ENCODE measurements around the gene IL18BP. TPM values are rescaled to one million over a fixed set of nuclear protein-coding genes. Genes with fewer than 3 reads are reported as not detected.

IL18BP gene
- 10 to 100 TPM; 18.4 to 21.9 TPM for total RNA-seq

DNA sequence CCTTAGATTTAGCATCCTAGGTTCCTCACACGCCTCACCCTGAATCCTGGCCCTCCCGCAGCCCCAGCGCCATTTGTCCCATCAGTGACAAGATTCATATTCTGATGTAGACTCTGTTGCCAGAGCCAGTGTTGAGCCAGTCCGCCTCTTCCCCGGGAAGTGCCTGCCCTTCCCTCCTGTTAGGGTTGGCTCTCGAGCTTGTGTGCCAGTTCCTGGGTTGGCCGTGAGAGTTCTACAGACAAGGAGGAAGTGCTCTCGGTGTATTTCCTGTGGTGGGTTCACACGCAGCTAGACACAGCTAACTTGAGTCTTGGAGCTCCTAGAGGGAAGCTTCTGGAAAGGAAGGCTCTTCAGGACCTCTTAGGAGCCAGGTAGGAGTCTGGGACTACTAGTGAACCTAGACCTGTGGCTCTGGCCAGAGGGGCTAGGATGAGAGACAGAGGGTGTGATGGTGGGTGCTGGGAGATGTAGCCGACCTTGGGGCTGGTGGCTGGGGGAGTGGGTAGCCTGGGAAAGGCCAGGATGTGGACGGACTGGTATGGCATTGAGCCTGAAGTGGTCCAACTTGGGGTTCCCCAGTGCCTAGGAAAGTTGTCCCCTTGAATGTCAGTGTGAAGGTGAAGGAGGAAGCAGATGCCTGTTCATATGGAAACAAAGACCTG, at the start of gene IL18BP:
IL18BP (plus strand) TSS at position 261 of the 662 bp plus-strand sequence. CDS start 1,076 bp downstream, outside the sequence.
- peak; percentile 38 for ATAC-seq (replicated peaks)
- H3K36me3 Mint-ChIP-seq (ENCODE audit: low read depth), result peaks cover 47% of the 10 kb centered on the region
- H3K4me1 Mint-ChIP-seq, result peaks cover 15% of the 10 kb centered on the region
- no peaks in the 10 kb centered on the region for H3K9me3 Mint-ChIP-seq
- peak within 1 kb of the TSS; percentile 76 for H3K4me3 Mint-ChIP-seq
- H3K27ac Mint-ChIP-seq, result peak within 1 kb of the TSS; percentile 96
- H3K27me3 Mint-ChIP-seq, result no peaks in the 10 kb centered on the region

DNA sequence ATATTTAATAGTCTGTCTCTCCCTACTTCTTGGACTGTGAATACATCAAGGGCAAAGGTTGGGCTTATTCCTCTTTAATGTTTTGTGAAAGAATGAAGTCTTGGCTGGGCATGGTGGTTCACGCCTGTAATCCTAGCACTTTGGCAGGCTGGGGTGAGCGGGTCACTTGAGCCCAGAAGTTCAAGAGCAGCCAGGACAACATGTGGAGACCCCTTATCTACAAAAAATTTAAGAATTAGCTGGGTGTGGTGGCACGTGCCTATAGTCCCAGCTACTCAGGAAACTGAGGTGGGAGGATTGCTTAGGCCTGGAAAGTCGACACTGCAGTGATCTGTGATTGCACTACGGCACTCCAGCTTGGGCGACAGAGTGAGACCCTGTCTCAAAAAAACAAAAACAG, 49.7 kb upstream of the IL18BP start:
- Mint-ChIP-seq H3K36me3 (ENCODE audit: low read depth) (peaks cover 50% of the 10 kb centered on the region), H3K4me1 (peaks cover 19% of the 10 kb centered on the region), H3K27me3 (no peaks in the 10 kb centered on the region), H3K27ac (no peak overlapping the region), H3K4me3 (no peak overlapping the region), H3K9me3 (no peaks in the 10 kb centered on the region)
- no peak for ATAC-seq (replicated peaks)

DNA sequence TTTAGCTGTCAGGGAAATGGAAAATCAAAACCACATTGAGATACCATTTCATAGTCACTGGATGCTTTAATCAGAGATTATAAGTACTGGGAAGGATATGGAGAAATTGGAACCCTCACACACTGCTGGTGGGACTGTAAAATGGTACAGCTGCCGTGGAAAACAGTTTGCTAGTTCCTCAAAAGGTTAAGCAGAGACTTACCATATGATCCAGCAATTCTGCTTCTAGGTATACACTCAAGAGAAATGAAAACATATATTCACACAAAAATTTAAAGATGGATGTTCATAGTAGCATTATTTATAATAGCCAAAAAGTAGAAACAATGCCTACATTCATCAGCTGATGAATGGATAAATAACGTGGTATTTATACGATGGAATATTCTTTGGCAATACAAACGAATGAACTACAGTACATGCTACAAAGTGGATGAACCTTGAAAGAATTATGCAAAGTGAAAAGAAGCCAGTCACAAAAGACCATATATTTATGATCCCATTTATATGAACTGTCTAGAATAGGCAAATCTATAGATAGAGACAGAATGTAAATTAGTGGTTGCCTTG, 46.9 kb upstream of the IL18BP start:
- ATAC-seq (replicated peaks), result no peak
- Mint-ChIP-seq H3K4me3 (no peak overlapping the region), H3K27ac (no peak overlapping the region), H3K36me3 (ENCODE audit: low read depth) (peaks cover 26% of the 10 kb centered on the region), H3K4me1 (peaks cover 29% of the 10 kb centered on the region), H3K27me3 (no peaks in the 10 kb centered on the region), H3K9me3 (no peaks in the 10 kb centered on the region)

DNA sequence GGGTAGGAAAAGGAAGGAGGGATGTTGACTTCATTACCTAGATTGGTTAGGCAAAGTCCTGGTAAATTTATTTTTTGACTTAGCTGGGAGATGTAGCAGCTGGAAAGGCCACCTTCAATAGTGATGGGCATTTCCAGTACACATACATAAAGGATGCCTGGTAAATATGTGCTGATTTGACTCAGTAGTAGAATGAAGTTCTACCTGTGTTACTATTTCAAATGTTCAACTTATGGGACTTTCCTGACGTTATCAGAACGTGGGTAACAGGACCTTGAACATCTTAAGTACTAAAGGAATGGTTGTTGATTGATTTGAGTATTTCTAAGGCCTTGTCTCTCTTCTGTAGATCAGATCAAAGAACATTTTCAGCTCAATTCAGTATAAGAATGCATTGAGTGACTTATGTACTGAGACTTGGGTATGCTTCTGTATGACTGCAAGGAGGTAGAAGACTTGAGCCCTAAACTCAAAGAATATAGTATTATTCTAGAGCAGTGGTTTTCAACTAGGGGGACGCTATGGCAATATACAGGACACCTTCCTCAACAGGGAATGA, 42.7 kb upstream of the IL18BP start:
- Mint-ChIP-seq H3K4me3 (no peak overlapping the region), H3K4me1 (peaks cover 31% of the 10 kb centered on the region), H3K27ac (peak overlapping the region; percentile 34), H3K9me3 (no peaks in the 10 kb centered on the region), H3K27me3 (no peaks in the 10 kb centered on the region), H3K36me3 (ENCODE audit: low read depth) (peaks cover 43% of the 10 kb centered on the region)
- ATAC-seq (replicated peaks), result peak; percentile 67

DNA sequence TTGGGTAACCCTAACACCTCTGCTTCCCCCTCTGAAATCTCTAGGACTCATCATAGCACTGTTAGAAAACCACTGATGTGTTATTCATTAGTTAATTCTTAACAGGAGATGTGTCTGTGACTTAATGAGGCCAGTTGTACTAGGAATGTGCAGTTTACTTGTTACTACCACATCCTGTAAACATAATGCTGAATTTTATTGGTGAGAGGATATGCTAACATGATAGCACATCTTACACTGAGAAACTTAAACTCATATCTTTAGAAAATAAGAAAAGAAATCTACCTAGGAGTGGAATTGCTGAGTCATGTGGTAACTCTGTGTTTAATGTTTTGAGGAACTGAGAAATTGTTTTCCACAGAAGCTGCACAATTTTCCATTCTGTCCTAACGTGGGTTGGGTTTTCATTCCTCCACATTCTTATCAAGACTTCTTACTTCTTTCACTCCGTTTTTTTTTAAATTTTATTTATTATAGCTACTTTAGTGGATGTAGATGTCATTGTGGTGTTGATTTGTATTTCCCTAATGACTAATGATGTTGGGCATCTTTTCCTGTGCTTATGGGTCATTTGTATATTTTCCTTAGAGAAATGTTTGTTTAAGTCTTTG, 36.2 kb upstream of the IL18BP start:
- peak overlapping the region; percentile 46 for H3K4me3 Mint-ChIP-seq
- peak; percentile 93 for ATAC-seq (replicated peaks)
- peaks cover 85% of the 10 kb centered on the region for H3K36me3 Mint-ChIP-seq (ENCODE audit: low read depth)
- no peaks in the 10 kb centered on the region for H3K27me3 Mint-ChIP-seq
- peaks cover 13% of the 10 kb centered on the region for H3K4me1 Mint-ChIP-seq
- H3K27ac Mint-ChIP-seq, result peak overlapping the region; percentile 87
- no peaks in the 10 kb centered on the region for H3K9me3 Mint-ChIP-seq

DNA sequence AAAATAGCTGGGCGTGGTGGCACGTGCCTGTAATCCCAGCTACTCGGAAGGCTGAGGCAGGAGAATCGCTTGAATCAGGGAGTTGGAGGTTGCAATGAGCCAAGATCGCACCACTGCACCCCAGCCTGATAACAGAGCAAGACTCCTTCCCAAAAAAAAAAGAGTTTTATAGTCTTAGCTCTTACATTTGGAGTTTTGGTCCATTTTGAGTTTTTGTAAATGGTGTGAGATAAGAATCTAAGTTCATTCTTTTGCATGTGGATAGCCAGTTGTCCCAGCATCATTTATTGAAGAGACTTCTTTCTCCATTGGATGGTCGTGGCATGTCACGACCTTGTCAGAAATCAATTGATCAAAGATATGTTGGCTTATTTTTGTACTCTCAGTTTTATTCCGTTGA, 35.2 kb upstream of the IL18BP start:
- Mint-ChIP-seq H3K4me1 (peaks cover 9% of the 10 kb centered on the region), H3K27me3 (no peaks in the 10 kb centered on the region), H3K9me3 (no peaks in the 10 kb centered on the region), H3K27ac (no peak overlapping the region), H3K4me3 (no peak overlapping the region), H3K36me3 (ENCODE audit: low read depth) (peaks cover 85% of the 10 kb centered on the region)
- no peak for ATAC-seq (replicated peaks)

DNA sequence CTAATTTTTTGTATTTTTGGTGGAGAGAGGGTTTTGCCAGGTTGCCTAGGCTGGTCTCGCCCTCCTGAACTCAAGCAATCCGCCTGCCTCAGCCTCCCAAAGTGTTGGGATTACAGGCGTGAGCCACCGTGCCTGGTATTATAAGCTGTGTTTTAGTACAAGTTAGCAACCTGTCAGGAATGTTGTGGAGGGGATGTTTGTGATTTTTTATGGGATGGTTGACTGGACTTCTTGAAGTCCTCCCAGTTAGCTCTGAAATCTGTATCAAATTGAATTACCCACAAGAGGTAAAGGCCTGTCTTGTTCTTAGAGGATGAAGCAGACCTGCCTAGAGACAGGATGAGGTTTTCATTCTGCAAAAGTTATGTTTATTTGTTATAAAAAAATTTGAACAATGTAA, 34.1 kb upstream of the IL18BP start:
- ATAC-seq (replicated peaks), result no peak
- H3K36me3 Mint-ChIP-seq (ENCODE audit: low read depth), result peaks cover 88% of the 10 kb centered on the region
- no peaks in the 10 kb centered on the region for H3K9me3 Mint-ChIP-seq
- H3K27me3 Mint-ChIP-seq, result no peaks in the 10 kb centered on the region
- no peak overlapping the region for H3K4me3 Mint-ChIP-seq
- H3K27ac Mint-ChIP-seq, result no peak overlapping the region
- H3K4me1 Mint-ChIP-seq, result peaks cover 9% of the 10 kb centered on the region

DNA sequence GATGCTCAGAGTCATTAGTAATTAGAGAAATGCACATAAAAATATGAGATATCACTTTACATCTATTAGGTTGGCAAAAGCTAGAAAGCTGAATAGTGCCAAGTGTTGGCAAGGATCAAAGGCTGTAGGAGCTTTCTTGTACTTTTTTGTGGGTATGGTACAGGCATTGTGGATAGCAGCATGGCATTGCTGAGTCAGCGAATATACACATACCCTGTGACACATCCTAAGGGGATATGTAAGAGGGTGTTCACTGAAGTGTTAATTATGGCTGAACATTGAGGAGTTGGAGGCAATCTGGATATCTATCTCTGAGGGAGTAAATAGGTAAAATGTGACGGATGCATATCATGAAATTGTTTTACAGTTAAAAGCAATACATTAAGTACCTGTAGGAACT, 27.0 kb upstream of the IL18BP start:
- Mint-ChIP-seq H3K4me3 (no peak overlapping the region), H3K36me3 (ENCODE audit: low read depth) (peaks cover 71% of the 10 kb centered on the region), H3K27me3 (no peaks in the 10 kb centered on the region), H3K27ac (no peak overlapping the region), H3K9me3 (no peaks in the 10 kb centered on the region), H3K4me1 (no peaks in the 10 kb centered on the region)
- ATAC-seq (replicated peaks), result no peak

DNA sequence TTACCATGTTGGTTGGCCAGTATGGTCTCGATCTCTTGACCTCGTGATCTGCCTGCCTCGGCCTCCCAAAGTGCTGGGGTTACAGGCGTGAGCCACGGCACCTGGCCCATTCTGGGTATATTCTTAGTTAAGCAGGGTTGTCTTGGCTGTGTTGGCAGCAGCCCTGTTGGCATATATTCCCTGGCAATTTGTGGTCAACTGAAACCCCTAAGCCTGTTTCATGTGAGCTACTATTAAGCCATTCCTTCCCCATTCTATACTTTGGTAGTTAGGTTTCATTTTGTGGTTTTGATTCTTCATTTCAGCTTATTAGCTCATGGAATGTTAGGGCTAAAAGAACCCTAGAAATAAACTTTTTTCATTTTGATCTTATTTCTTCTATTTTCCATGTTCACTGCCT, 22.2 kb upstream of the IL18BP start:
- Mint-ChIP-seq H3K9me3 (no peaks in the 10 kb centered on the region), H3K27ac (no peak overlapping the region), H3K36me3 (ENCODE audit: low read depth) (peaks cover 75% of the 10 kb centered on the region), H3K4me1 (peaks cover 4% of the 10 kb centered on the region), H3K27me3 (no peaks in the 10 kb centered on the region), H3K4me3 (no peak overlapping the region)
- no peak for ATAC-seq (replicated peaks)

DNA sequence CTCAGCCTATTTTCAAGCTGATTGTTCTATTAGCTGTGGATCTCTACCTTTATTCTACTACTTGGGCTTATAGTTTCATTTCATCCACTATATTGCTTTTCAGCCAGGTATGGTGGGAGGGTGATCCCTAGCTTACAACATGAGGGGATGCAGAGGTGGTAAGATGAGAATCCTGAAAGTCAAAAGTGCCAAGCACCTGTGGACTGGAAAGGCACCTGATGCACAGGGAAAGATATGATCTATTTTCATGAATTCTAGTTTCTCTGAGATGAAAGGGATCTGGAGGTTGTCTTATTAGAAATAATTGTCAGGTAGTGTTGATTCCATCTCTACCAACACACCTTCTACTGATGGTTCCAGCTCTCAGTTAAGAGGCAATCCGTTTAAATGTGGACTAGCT, 21.6 kb upstream of the IL18BP start:
- peaks cover 4% of the 10 kb centered on the region for H3K4me1 Mint-ChIP-seq
- peaks cover 75% of the 10 kb centered on the region for H3K36me3 Mint-ChIP-seq (ENCODE audit: low read depth)
- no peaks in the 10 kb centered on the region for H3K27me3 Mint-ChIP-seq
- no peak for ATAC-seq (replicated peaks)
- no peaks in the 10 kb centered on the region for H3K9me3 Mint-ChIP-seq
- H3K27ac Mint-ChIP-seq, result no peak overlapping the region
- H3K4me3 Mint-ChIP-seq, result no peak overlapping the region

DNA sequence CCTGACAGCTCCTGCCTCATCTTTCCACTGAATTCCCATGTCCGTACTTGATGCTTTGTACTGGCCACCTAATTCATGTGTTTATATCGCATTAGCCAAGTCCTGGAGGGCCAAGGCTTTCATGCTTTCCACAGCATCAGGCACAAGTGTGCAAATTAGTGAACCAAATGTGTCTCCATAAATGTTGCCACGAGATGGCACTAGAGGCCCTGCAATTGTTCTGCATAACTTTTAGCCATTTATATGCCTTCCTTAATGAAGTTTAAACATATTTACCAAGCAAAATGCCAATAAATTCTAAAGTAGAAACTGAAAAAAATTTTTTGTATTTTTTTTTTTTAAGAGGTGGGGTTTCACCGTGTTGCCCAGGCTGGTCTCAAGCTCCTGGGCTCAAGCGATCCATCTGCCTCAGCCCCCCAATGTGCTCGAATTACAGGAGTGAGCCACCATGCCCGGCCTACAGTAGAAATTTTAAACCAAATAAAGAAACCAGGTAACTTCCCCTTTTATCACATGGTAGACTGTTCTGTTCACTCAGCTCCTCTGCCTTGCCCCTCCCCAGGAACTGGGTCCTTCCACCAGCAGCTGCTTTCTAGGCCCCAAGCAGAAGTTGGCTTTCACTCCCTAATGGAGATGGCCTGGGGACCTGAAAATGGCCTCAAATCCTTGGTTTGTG, 20.8 kb upstream of the IL18BP start:
- Mint-ChIP-seq H3K36me3 (ENCODE audit: low read depth) (peaks cover 78% of the 10 kb centered on the region), H3K27me3 (no peaks in the 10 kb centered on the region), H3K27ac (peak overlapping the region; percentile 44)

DNA sequence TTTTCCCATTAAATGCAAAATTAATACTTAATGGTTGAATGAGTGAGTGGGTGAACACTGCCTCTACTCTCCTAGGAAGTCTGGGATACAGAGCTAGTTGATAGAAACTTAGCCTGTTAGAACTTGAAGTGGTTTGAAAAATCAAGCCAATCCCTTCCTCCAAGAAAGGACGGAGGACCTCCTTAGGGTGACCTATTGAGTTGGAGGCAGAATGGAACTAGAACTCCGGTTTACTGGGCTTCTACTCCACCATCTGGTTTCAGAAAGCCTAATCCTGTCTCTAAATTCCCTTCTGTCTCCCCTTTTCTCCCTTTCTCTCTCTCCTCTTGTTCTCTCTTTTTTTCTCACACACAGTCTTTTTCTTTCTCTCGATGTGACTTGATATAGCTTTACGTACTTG, 19.6 kb upstream of the IL18BP start:
- no peak overlapping the region for H3K4me3 Mint-ChIP-seq
- no peak overlapping the region for H3K27ac Mint-ChIP-seq
- H3K36me3 Mint-ChIP-seq (ENCODE audit: low read depth), result peaks cover 86% of the 10 kb centered on the region
- no peaks in the 10 kb centered on the region for H3K9me3 Mint-ChIP-seq
- ATAC-seq (replicated peaks), result no peak
- H3K27me3 Mint-ChIP-seq, result no peaks in the 10 kb centered on the region
- peaks cover 4% of the 10 kb centered on the region for H3K4me1 Mint-ChIP-seq

More for the DNA sequence above, 20.8 kb upstream of the IL18BP start:
- Mint-ChIP-seq H3K9me3 (no peaks in the 10 kb centered on the region), H3K4me1 (peaks cover 4% of the 10 kb centered on the region), H3K4me3 (no peak overlapping the region)
- peak; percentile 50 for ATAC-seq (replicated peaks)

DNA sequence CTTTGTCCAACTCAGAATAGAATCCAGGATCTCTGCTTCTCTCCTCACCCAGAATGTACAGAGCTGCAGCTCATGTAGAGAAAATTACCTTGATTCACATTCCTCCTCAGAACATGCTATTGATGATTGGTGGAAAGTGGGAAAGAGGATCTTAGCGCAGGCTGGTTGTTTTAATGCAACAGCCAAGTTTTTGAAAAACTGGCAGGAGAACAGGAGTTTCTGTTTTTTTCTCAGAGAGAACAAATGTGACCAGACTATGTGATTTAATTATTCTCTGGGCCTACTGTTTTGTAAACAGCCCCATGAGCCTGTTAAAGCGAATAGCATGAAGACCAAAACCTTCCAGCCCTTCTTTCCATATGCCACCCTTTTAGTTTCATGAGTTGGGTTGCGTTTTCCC, 19.1 kb upstream of the IL18BP start:
- Mint-ChIP-seq H3K27ac (no peak overlapping the region), H3K36me3 (ENCODE audit: low read depth) (peaks cover 84% of the 10 kb centered on the region), H3K4me1 (peaks cover 4% of the 10 kb centered on the region), H3K27me3 (no peaks in the 10 kb centered on the region), H3K4me3 (no peak overlapping the region), H3K9me3 (no peaks in the 10 kb centered on the region)
- no peak for ATAC-seq (replicated peaks)

DNA sequence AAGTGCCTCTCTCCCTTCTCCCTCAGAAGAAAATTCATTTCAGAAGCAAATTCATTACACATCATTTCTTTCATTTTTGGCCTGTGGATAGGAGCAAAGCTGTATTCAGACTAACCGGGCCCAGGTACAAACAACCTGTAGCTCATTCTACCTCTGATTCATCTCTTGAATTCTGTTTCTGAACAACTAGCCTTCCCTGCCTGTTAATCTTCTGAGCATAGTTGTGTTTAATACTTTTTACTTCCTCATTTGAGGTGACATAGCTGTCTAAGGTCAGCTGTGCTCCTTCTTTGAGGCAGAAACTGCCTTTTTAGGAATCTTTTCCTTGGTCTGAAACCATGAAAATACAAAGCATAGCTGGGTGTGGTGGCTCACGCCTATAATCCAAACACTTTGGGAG, 12.6 kb upstream of the IL18BP start:
- H3K27ac Mint-ChIP-seq, result peak overlapping the region; percentile 16
- ATAC-seq (replicated peaks), result peak; percentile 67
- H3K4me1 Mint-ChIP-seq, result peaks cover 5% of the 10 kb centered on the region
- H3K9me3 Mint-ChIP-seq, result no peaks in the 10 kb centered on the region
- no peak overlapping the region for H3K4me3 Mint-ChIP-seq
- no peaks in the 10 kb centered on the region for H3K27me3 Mint-ChIP-seq
- H3K36me3 Mint-ChIP-seq (ENCODE audit: low read depth), result peaks cover 79% of the 10 kb centered on the region
